Gastroesophageal sphincter (tissue), 4 donors: ENCODE measurements around the gene CRYBA4. TPM values are rescaled to one million over a fixed set of nuclear protein-coding genes. Genes with fewer than 3 reads are reported as not detected.

Experiments used
- ATAC-seq: fragments of 150-250 bp; one replicate; pipeline ENCODE4 v1.9.1; 2016; ENCODE audit warnings: mild to moderate bottlenecking, moderate library complexity
- H3K27ac ChIP-seq, 4 donors: fragments of 200-600 bp; sonication (generic) in 3 of 4; 1 replicate in 3 of 4; 2 replicates in 1 of 4; pipeline ENCODE4 v1.5.1; 2016 to 2019
- H3K27me3 ChIP-seq: fragments of 200-600 bp; sonication (generic); one replicate; pipeline ENCODE4 v1.5.1; 2019
- H3K36me3 ChIP-seq, 2 donors: fragments of 200-600 bp; sonication (generic); one replicate each; pipeline ENCODE4 v1.5.1; 2019; ENCODE audit warnings: control low read depth in 1 of 2
- H3K4me1 ChIP-seq, 3 donors: fragments of 200-600 bp; sonication (generic); 1 replicate in 2 of 3; 2 replicates in 1 of 3; pipeline ENCODE4 v1.5.1; 2016 to 2019; ENCODE audit warnings: control low read depth in 2 of 3
- H3K4me3 ChIP-seq, 2 donors: fragments of 200-600 bp; sonication (generic); one replicate each; pipeline ENCODE4 v1.5.1; 2019; ENCODE audit warnings: mild to moderate bottlenecking in 1 of 2, moderate library complexity in 1 of 2
- H3K9me3 ChIP-seq, 3 donors: fragments of 200-600 bp; sonication (generic); one replicate each; pipeline ENCODE4 v1.5.1; 2017 to 2019; ENCODE audit warnings: control low read depth in 2 of 3
- EP300 ChIP-seq: sonication (generic); formaldehyde crosslinking; IDR thresholded peaks from one replicate; pipeline ENCODE4 v1.6.1; 2017; ENCODE audit warnings: antibody characterized with exemption, mild to moderate bottlenecking
- POLR2A ChIP-seq, 2 donors: fragments of 450-650 bp; IDR thresholded peaks; one replicate each; pipeline ENCODE4 v1.6.1; 2017; ENCODE audit warnings: antibody characterized with exemption in 2 of 2, mild to moderate bottlenecking in 2 of 2, moderate library complexity in 1 of 2
- POLR2AphosphoS5 ChIP-seq: sonication (generic); formaldehyde crosslinking; IDR thresholded peaks from one replicate; pipeline ENCODE4 v1.6.1; 2017; ENCODE audit warnings: antibody characterized with exemption
- WGBS, 2 donors: methylation state at CpG; one replicate each; pipeline ENCODE4 v1.1.5; 2018; ENCODE audit warnings: low coverage in 1 of 2; 5-methylcytosine and 5-hydroxymethylcytosine counted together
- total RNA-seq, 4 donors: library from RNA; depleted of rRNA; stranded (reverse); fragments of >200 nt; gene quantifications; one replicate each; pipeline ENCODE4 v1.1.0, GENCODE V29; 2016
- TF ChIP-seq, protein P1 (sequence below), 4 experiments: fragments of 200-600 bp in 2 of 4; fragments of 450-650 bp in 2 of 4; sonication (generic) in 1 of 4; IDR thresholded peaks; one replicate each; pipeline ENCODE4 v1.5.1; 2017 to 2019; ENCODE audit warnings: antibody characterized with exemption in 4 of 4, mild to moderate bottlenecking in 2 of 4, moderate library complexity in 2 of 4

The CRYBA4 gene
- total RNA-seq, 4 donors from 2014 or later, result not detected

DNA sequence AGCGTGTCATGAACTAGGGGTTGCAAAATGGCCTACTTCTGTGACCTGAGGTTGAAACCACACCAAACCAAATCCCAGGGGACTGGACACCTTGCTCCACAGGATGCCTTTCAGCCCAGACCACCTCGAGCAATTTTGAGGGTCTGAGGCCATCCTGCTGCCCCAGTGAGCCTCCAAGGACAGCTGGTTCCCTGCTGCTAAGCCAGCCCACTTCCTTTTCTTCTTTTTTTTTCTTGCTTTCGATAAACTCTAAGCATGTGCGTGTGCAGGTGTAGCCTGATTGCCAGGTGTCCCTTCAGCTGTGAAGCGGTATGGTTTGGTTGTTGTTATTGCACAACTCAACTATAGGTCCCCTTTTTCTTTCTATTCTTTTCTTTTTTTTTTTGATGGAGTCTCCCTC, 6.6 kb upstream of the CRYBA4 start:
- TF ChIP-seq EP300, result no peak
- TF ChIP-seq, protein P1, sequence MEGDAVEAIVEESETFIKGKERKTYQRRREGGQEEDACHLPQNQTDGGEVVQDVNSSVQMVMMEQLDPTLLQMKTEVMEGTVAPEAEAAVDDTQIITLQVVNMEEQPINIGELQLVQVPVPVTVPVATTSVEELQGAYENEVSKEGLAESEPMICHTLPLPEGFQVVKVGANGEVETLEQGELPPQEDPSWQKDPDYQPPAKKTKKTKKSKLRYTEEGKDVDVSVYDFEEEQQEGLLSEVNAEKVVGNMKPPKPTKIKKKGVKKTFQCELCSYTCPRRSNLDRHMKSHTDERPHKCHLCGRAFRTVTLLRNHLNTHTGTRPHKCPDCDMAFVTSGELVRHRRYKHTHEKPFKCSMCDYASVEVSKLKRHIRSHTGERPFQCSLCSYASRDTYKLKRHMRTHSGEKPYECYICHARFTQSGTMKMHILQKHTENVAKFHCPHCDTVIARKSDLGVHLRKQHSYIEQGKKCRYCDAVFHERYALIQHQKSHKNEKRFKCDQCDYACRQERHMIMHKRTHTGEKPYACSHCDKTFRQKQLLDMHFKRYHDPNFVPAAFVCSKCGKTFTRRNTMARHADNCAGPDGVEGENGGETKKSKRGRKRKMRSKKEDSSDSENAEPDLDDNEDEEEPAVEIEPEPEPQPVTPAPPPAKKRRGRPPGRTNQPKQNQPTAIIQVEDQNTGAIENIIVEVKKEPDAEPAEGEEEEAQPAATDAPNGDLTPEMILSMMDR (IDR thresholded peaks at IDR 0.05), result no peak
- TF ChIP-seq POLR2A (IDR thresholded peaks at IDR 0.05), result no peak
- TF ChIP-seq POLR2AphosphoS5, result no peak
- no peak for ATAC-seq
- H3K9me3 ChIP-seq, result no peaks in the 10 kb centered on the region
- 32 to 56% methylated on average over 3 to 5 of the region's 5 CpGs for WGBS, 2 donors
- no peak overlapping the region for H3K27ac ChIP-seq
- H3K36me3 ChIP-seq, result no peaks in the 10 kb centered on the region
- no peaks in the 10 kb centered on the region for H3K4me1 ChIP-seq
- no peak overlapping the region for H3K4me3 ChIP-seq
- peaks cover 75% of the 10 kb centered on the region for H3K27me3 ChIP-seq

DNA sequence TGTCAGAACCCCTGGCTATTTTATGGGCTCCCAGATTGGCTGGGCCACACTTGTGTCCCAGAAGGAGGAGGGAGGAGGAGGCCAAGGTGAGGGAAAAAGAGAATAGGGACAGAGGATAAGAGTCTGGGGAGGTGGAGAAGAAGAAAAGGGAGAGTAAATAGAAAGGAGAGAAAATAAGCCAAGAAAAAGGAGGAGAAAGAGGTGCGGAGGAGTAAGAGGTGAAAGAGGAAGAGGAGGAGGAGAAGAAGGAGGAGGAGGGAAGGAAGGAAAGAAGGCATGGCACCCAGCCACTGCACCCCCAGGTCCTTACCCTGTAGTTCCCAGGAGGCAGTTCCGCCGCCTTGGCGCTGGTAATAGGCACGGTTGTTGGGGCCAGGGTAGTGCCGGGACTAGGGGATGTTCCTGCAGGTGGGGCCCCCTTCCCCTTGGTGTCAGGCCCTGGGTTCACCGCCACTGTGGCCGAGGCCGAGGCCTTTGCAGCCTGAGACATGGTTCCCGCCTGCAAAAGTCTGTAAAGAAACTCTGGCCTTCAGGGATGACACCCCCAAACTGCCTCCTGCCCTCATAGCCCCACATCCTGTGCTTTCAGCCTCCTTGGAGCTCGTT, 5.8 kb upstream of the CRYBA4 start:
- Histone ChIP-seq H3K27me3 (peaks cover 75% of the 10 kb centered on the region), H3K27ac (no peak overlapping the region), H3K4me1 (no peaks in the 10 kb centered on the region), H3K4me3 (no peak overlapping the region), H3K36me3 (no peaks in the 10 kb centered on the region), H3K9me3 (no peaks in the 10 kb centered on the region)
- TF ChIP-seq POLR2AphosphoS5, result no peak
- TF ChIP-seq EP300, result no peak
- TF ChIP-seq, protein P1 (IDR thresholded peaks at IDR 0.05), result no peak
- no peak for TF ChIP-seq POLR2A (IDR thresholded peaks at IDR 0.05)
- no peak for ATAC-seq
- WGBS, 2 donors, result 70 to 73% methylated on average over 6 to 7 of the region's 11 CpGs

DNA sequence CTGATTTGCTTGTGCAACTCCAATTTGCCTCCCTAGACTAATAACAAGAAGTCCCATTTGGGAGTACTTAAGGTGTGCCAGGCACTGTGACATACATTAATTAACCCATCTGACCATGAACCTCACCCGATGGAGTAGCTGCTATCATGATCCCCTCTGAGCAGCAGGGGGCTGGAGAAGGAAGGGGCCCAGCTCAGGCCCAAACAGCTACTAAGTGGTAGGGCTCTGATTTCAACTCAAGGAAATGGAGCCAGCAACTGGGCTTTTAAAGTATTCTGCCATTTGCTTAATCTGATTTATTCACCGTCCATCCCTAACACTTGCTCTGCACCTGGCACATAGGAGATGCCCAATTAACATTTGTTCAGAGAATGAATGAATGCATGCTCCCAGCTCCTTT, 5.1 kb upstream of the CRYBA4 start:
- H3K4me1 ChIP-seq, result no peaks in the 10 kb centered on the region
- no peak overlapping the region for H3K27ac ChIP-seq
- WGBS, 2 donors, result 17 to 43% methylated on average over 1 of the region's 2 CpGs
- H3K9me3 ChIP-seq, result no peaks in the 10 kb centered on the region
- TF ChIP-seq POLR2A (IDR thresholded peaks at IDR 0.05) (no peak), POLR2AphosphoS5 (no peak), EP300 (no peak)
- TF ChIP-seq, protein P1 (IDR thresholded peaks at IDR 0.05), result no peak
- no peaks in the 10 kb centered on the region for H3K36me3 ChIP-seq
- no peak for ATAC-seq
- H3K27me3 ChIP-seq, result peaks cover 76% of the 10 kb centered on the region
- H3K4me3 ChIP-seq, result no peak overlapping the region

DNA sequence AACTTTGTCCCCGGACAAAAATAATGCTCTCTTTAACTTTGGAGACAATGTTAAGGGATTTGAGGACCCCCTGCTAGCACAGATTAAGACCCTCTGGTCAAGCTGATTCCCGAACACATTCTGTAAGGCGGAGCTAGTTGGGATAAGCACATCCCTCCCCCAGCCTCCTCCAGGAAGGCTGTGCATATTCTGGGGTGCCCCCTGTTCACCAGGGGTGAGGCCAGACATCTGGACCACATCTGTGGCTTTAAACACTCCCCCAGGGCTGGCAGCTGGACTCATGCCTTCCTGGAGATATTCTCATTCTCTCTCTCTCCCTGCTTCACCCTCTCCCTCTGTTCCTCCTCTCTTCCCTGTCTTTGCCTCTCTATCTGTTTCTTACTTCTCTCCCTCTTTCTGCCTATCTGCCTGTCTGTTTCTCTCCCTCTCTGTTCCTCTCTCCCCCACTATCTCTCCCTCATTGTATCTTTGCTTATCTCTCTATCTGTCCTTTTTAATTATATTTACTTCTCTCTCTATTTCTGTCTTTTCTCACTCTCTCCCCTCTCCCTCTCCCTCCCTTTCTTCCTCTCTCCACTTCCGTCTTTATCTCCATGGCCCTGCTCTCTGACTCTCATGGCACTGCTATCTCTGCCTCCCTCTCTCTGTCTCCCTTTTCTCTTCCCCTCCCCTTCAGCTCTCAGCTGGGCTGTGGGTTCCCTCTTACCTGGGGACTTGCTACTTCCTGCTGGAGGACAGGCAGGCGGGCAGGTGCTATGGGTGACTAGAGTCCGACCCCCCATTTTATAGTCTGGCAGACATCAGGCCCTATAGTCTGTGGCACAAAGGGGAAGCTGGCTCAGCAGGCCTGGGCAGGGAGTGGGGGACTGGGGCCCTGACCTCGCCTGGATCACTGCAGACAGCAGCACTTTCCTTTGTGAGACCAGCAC, 4.2 kb upstream of the CRYBA4 start, which contains the start of gene CRYBB1:
TSS of gene CRYBB1 (minus strand) at position 757 of the 929 bp plus-strand sequence. CDS start 1,708 bp downstream, outside the sequence.
- 44 to 63% methylated on average over 2 to 4 of the region's 7 CpGs for WGBS, 2 donors
- H3K4me1 ChIP-seq, result no peaks in the 10 kb centered on the region
- no peaks in the 10 kb centered on the region for H3K9me3 ChIP-seq
- H3K27me3 ChIP-seq, result peaks cover 71% of the 10 kb centered on the region
- peak; percentile 71 for ATAC-seq
- H3K27ac ChIP-seq, result peak within 1 kb of the TSS in 1 of 4 donors; percentile 1
- H3K36me3 ChIP-seq, result no peaks in the 10 kb centered on the region
- no peak within 1 kb of the TSS for H3K4me3 ChIP-seq
- no peak for TF ChIP-seq POLR2A (IDR thresholded peaks at IDR 0.05)
- no peak for TF ChIP-seq EP300
- no peak for TF ChIP-seq POLR2AphosphoS5
- TF ChIP-seq, protein P1 (IDR thresholded peaks at IDR 0.05), result no peak
